Chondrocyte (in vitro differentiated cells): ENCODE data around the gene ZNF490. TPM values are rescaled to one million over a fixed set of nuclear protein-coding genes. Genes with fewer than 3 reads are reported as not detected.

Experiments
- DNase-seq: peaks from one replicate; pipeline ENCODE4 v3.0.0; 2021; ENCODE audit warnings: mixed read lengths, low spot score
- H3K27ac Mint-ChIP-seq: one replicate; pipeline ENCODE4 v1.8.0; 2021; ENCODE audit warnings: mild to moderate bottlenecking, moderate library complexity, mixed read lengths; ENCODE audit not compliant: unreplicated experiment
- H3K27me3 Mint-ChIP-seq: 2 replicates; pipeline ENCODE4 v1.8.0; 2021; ENCODE audit warnings: low read depth, mixed read lengths
- H3K36me3 Mint-ChIP-seq: 2 replicates; pipeline ENCODE4 v1.8.0; 2021; ENCODE audit warnings: low read depth, mixed read lengths
- H3K4me1 Mint-ChIP-seq: 2 replicates; pipeline ENCODE4 v1.8.0; 2021; ENCODE audit warnings: low read depth, mild to moderate bottlenecking, mixed read lengths
- H3K4me3 Mint-ChIP-seq: one replicate; pipeline ENCODE4 v1.8.0; 2021; ENCODE audit warnings: mild to moderate bottlenecking, moderate library complexity, mixed read lengths; ENCODE audit not compliant: unreplicated experiment
- H3K9me3 Mint-ChIP-seq: 2 replicates; pipeline ENCODE4 v1.8.0; 2021; ENCODE audit warnings: low read depth, mixed read lengths
- CTCF ChIP-seq: fragments of 200-600 bp; sonication (generic); IDR thresholded peaks from 2 replicates; pipeline ENCODE4 v1.5.0; 2021; ENCODE audit warnings: antibody characterized with exemption, mild to moderate bottlenecking, moderate library complexity
- total RNA-seq: library from RNA; stranded (reverse); gene quantifications from 3 replicates; pipeline ENCODE4 v1.2.1, GENCODE V29; 2021

ZNF490 gene
- total RNA-seq, 1 donor from 2014 or later: 6.7 TPM

DNA sequence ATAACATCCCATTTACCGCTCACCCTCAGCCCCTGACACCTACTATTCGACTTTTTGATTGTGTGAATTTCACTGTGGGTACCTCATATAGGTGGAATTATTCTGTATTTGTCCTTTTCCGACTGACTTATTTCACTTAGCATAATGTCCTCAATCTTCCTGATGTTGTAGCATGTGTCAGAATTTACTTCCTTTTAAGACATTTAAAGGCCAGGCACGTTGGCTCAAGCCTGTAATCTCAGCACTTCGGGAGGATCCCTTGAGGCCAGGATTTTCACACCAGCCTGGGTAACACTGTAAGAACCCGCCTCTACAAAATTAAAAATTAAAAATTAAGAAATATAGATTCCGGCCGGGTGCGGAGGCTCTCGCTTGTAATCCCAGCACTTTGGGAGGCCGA, 13.0 kb downstream of the ZNF490 start:
- no peaks in the 10 kb centered on the region for H3K4me1 Mint-ChIP-seq

DNA sequence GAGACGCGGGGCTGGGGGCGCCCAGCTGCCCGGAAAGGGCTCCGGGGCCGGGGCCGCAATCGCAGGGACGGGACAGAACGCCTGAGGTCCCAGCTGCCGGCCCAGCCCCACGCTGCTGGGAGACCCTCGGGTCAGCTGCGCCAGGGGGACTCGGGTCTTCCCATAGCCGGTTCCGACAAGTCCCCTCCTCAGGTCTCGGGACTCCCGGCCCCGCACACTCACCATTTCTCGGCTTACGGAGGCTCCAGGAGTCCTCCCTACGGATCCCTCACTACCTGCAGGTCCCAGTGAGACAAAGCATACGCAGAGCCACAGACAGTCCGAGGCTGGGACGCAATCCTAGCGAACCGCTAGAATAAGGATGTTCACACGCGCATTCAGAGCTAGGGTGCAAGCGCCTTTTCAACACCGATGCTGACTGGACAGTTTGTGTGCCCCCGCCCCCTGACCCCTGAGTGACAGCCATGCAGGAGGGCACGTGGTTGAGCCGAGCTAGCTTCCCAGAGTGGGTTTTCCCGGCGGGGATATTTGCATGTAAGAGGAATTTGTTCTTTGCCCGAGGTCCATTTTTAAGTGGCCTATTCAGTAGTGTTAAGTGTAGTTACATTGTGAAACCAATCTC, 13.6 kb downstream of the ZNF490 start:
- H3K27me3 Mint-ChIP-seq: no peaks in the 10 kb centered on the region
- H3K4me3 Mint-ChIP-seq: no peak overlapping the region
- H3K4me1 Mint-ChIP-seq: no peaks in the 10 kb centered on the region
- H3K27ac Mint-ChIP-seq: no peak overlapping the region
- TF ChIP-seq CTCF: no peak
- no peaks in the 10 kb centered on the region for H3K9me3 Mint-ChIP-seq
- DNase-seq: no peak
- H3K36me3 Mint-ChIP-seq: peaks cover 4% of the 10 kb centered on the region

More for the DNA sequence above, 13.0 kb downstream of the ZNF490 start:
- no peaks in the 10 kb centered on the region for H3K9me3 Mint-ChIP-seq
- no peak overlapping the region for H3K4me3 Mint-ChIP-seq
- TF ChIP-seq CTCF: no peak
- no peak overlapping the region for H3K27ac Mint-ChIP-seq
- peaks cover 4% of the 10 kb centered on the region for H3K36me3 Mint-ChIP-seq
- no peaks in the 10 kb centered on the region for H3K27me3 Mint-ChIP-seq
- DNase-seq: no peak

- H3K36me3 Mint-ChIP-seq: peaks cover 4% of the 10 kb centered on the region
- H3K4me1 Mint-ChIP-seq: no peaks in the 10 kb centered on the region
- no peak for DNase-seq
- no peak overlapping the region for H3K27ac Mint-ChIP-seq
- no peaks in the 10 kb centered on the region for H3K27me3 Mint-ChIP-seq
- TF ChIP-seq CTCF: no peak
- no peak overlapping the region for H3K4me3 Mint-ChIP-seq
- H3K9me3 Mint-ChIP-seq: no peaks in the 10 kb centered on the region
These were observed 14.1 kb downstream of the ZNF490 start for GRCh38 chr19:12596485-12596884.

DNA sequence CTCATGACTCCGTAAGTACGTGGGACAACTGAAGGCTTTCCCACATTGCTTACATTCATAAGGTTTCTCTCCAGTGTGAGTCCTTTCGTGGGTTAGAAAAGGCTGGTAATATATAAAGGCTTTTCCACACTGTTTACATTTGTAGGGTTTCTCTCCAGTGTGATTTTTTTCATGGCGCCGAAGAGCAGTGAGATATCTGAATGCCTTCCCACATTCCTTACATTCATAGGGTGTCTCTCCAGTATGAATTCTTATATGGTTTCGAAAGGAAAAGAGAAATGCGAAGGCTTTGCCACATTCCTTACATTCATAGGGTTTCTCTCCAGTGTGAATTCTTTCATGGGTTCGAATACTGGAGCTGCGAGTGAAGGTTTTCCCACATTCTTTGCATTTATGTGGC, 29.5 kb downstream of the ZNF490 start:
- Mint-ChIP-seq H3K4me3 (no peak overlapping the region), H3K4me1 (no peaks in the 10 kb centered on the region), H3K9me3 (peaks cover 39% of the 10 kb centered on the region), H3K27me3 (no peaks in the 10 kb centered on the region), H3K27ac (no peak overlapping the region), H3K36me3 (peaks cover 49% of the 10 kb centered on the region)
- no peak for DNase-seq
- TF ChIP-seq CTCF: no peak

GRCh38 chr19:12580180-12580694, 30.4 kb downstream of the ZNF490 start:
- H3K27me3 Mint-ChIP-seq: no peaks in the 10 kb centered on the region
- H3K4me3 Mint-ChIP-seq: no peak overlapping the region
- no peak overlapping the region for H3K27ac Mint-ChIP-seq
- H3K4me1 Mint-ChIP-seq: no peaks in the 10 kb centered on the region
- peaks cover 45% of the 10 kb centered on the region for H3K9me3 Mint-ChIP-seq
- no peak for DNase-seq
- TF ChIP-seq CTCF: no peak
- H3K36me3 Mint-ChIP-seq: peaks cover 54% of the 10 kb centered on the region
